ENCODE data around the gene PLEKHG3. TPM values are rescaled to one million over a fixed set of nuclear protein-coding genes. Genes with fewer than 3 reads are reported as not detected.
A peak's percentile ranks its signal among the peaks of the same experiment; 100 is the strongest.

PLEKHG3 gene
- total RNA-seq, 2 donors from 2014 or later, result 29.4 to 37.7 TPM

- DNase-seq (peak; percentile 56), ATAC-seq (peak; percentile 6 to 44)
- intact Hi-C loops (cut with DNase I), result loop anchor here in 1 of 2 donors (5.0 kb wide), 1 partner anchor 36 kb away; no protein-coding TSS in a partner anchor
Measured at GRCh38 chr14:64721391-64721791, 17.2 kb downstream of the PLEKHG3 start.

- ATAC-seq (no peak), DNase-seq (no peak)
- intact Hi-C loops (cut with DNase I), result loop anchor here in 1 of 2 donors (5.0 kb wide), 1 partner anchor 35 kb away; no protein-coding TSS in a partner anchor
Measured at GRCh38 chr14:64721899-64722298, 17.7 kb downstream of the PLEKHG3 start.

- ATAC-seq (no peak), DNase-seq (no peak)
- intact Hi-C loops (cut with DNase I), result loop anchor here in 1 of 2 donors (5.0 kb wide), 1 partner anchor 34 kb away; no protein-coding TSS in a partner anchor
Measured at GRCh38 chr14:64722842-64723447, 18.7 kb downstream of the PLEKHG3 start.

GRCh38 chr14:64723691-64724577, 19.7 kb downstream of the PLEKHG3 start:
- intact Hi-C loops (cut with DNase I), result loop anchor here in 1 of 2 donors (5.0 kb wide), 1 partner anchor 33 kb away; no protein-coding TSS in a partner anchor
- no peak for DNase-seq
- peak; percentile 4 to 31 for ATAC-seq

- intact Hi-C loops (cut with DNase I), result loop anchor here in 1 of 2 donors (5.0 kb wide), 1 partner anchor 33 kb away; no protein-coding TSS in a partner anchor
- ATAC-seq, result no peak
- no peak for DNase-seq
Measured at GRCh38 chr14:64724578-64724930, 20.3 kb downstream of the PLEKHG3 start.

GRCh38 chr14:64725261-64725815, 21.1 kb downstream of the PLEKHG3 start:
- peak in 1 of 2 donors; percentile 30 for ATAC-seq
- DNase-seq, result no peak
- intact Hi-C loops (cut with DNase I), result no loop called here

- DNase-seq (no peak), ATAC-seq (no peak)
- intact Hi-C loops (cut with DNase I), result no loop called here
Measured at GRCh38 chr14:64725879-64726584, 21.8 kb downstream of the PLEKHG3 start.

- DNase-seq, result no peak
- ATAC-seq, result peak in 1 of 2 donors; percentile 81
- intact Hi-C loops (cut with DNase I), result no loop called here
Measured at GRCh38 chr14:64726585-64726890, 22.3 kb downstream of the PLEKHG3 start.

GRCh38 chr14:64727551-64728071, 23.4 kb downstream of the PLEKHG3 start:
- DNase-seq, result peak; percentile 21
- ATAC-seq, result no peak
- intact Hi-C loops (cut with DNase I), result no loop called here

- ATAC-seq (no peak), DNase-seq (peak; percentile 11)
- intact Hi-C loops (cut with DNase I), result no loop called here
Measured at GRCh38 chr14:64728106-64728505, 23.9 kb downstream of the PLEKHG3 start.

- DNase-seq (peak; percentile 5), ATAC-seq (no peak)
- intact Hi-C loops (cut with DNase I), result no loop called here
Measured at GRCh38 chr14:64728856-64729255, 24.6 kb downstream of the PLEKHG3 start.

GRCh38 chr14:64729386-64730060, 25.3 kb downstream of the PLEKHG3 start:
- DNase-seq, result peak; percentile 38

GRCh38 chr14:64730061-64730440, 25.8 kb downstream of the PLEKHG3 start:
- no peak for DNase-seq
- intact Hi-C loops (cut with DNase I), result no loop called here
- ATAC-seq, result no peak

More at GRCh38 chr14:64729386-64730060, 25.3 kb downstream of the PLEKHG3 start:
- intact Hi-C loops (cut with DNase I), result no loop called here
- ATAC-seq, result peak; percentile 22 to 48

GRCh38 chr14:64730681-64731080, 26.5 kb downstream of the PLEKHG3 start:
- intact Hi-C loops (cut with DNase I), result no loop called here
- no peak for ATAC-seq
- DNase-seq, result peak; percentile 10

- ATAC-seq (no peak), DNase-seq (peak; percentile 6)
- intact Hi-C loops (cut with DNase I), result no loop called here
Measured at GRCh38 chr14:64731141-64731581, 26.9 kb downstream of the PLEKHG3 start.

GRCh38 chr14:64732066-64732465, 27.8 kb downstream of the PLEKHG3 start:
- ATAC-seq, result no peak
- DNase-seq, result peak; percentile 3

GRCh38 chr14:64732536-64733120, 28.4 kb downstream of the PLEKHG3 start:
- DNase-seq (peak; percentile 12), ATAC-seq (no peak)
- intact Hi-C loops (cut with DNase I), result no loop called here

More at GRCh38 chr14:64732066-64732465, 27.8 kb downstream of the PLEKHG3 start:
- intact Hi-C loops (cut with DNase I), result no loop called here

GRCh38 chr14:64733321-64733720, 29.1 kb downstream of the PLEKHG3 start:
- DNase-seq (peak; percentile 12), ATAC-seq (no peak)
- intact Hi-C loops (cut with DNase I), result no loop called here
